Erythroblast (primary cell): ENCODE measurements around the gene CSTPP1.

Experiments used
- GATA1 ChIP-seq: IDR thresholded peaks from 2 replicates; pipeline ENCODE4 v1.6.1; 2011; ENCODE audit warnings: low read depth, mild to moderate bottlenecking, control low read depth, low read length, moderate library complexity
- POLR2A ChIP-seq: IDR thresholded peaks from 2 replicates; pipeline ENCODE4 v1.6.1; 2011; ENCODE audit warnings: mild to moderate bottlenecking, low read length

- TF ChIP-seq POLR2A (no peak), GATA1 (no peak)
These were observed 251.7 kb downstream of the CSTPP1 start for GRCh38 chr11:47188259-47188658.
